ENCODE results near the gene GRK6.

GRCh38 chr5:177473443-177474001 is 47.0 kb downstream of the GRK6 start, which contains the start of gene DBN1:
- TF ChIP-seq, protein P1, sequence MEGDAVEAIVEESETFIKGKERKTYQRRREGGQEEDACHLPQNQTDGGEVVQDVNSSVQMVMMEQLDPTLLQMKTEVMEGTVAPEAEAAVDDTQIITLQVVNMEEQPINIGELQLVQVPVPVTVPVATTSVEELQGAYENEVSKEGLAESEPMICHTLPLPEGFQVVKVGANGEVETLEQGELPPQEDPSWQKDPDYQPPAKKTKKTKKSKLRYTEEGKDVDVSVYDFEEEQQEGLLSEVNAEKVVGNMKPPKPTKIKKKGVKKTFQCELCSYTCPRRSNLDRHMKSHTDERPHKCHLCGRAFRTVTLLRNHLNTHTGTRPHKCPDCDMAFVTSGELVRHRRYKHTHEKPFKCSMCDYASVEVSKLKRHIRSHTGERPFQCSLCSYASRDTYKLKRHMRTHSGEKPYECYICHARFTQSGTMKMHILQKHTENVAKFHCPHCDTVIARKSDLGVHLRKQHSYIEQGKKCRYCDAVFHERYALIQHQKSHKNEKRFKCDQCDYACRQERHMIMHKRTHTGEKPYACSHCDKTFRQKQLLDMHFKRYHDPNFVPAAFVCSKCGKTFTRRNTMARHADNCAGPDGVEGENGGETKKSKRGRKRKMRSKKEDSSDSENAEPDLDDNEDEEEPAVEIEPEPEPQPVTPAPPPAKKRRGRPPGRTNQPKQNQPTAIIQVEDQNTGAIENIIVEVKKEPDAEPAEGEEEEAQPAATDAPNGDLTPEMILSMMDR (IDR thresholded peaks at IDR 0.05): no peak
- no peak for TF ChIP-seq POLR2A (IDR thresholded peaks at IDR 0.05)

Measured in heart left ventricle (tissue), 13 donors.